ENCODE data around the gene NEUROG2. TPM values are rescaled to one million over a fixed set of nuclear protein-coding genes. Genes with fewer than 3 reads are reported as not detected.

NEUROG2 gene
- total RNA-seq, 2 experiments from 2014 or later, result not detected

- POLR2A ChIA-PET, result interaction anchor here (0.6 to 0.7 kb wide), 2 partner anchors 215 to 410 kb away, joined by 4 to 5 read pairs; no protein-coding TSS in a partner anchor
- CTCF ChIA-PET, result interaction anchor here (0.6 to 3.0 kb wide), 7 partner anchors 10 to 541 kb away, joined by 3 to 18 read pairs (median 3); no protein-coding TSS in a partner anchor
Observed at GRCh38 chr4:112522431-112522830, 6.5 kb upstream of the NEUROG2 start.

DNA sequence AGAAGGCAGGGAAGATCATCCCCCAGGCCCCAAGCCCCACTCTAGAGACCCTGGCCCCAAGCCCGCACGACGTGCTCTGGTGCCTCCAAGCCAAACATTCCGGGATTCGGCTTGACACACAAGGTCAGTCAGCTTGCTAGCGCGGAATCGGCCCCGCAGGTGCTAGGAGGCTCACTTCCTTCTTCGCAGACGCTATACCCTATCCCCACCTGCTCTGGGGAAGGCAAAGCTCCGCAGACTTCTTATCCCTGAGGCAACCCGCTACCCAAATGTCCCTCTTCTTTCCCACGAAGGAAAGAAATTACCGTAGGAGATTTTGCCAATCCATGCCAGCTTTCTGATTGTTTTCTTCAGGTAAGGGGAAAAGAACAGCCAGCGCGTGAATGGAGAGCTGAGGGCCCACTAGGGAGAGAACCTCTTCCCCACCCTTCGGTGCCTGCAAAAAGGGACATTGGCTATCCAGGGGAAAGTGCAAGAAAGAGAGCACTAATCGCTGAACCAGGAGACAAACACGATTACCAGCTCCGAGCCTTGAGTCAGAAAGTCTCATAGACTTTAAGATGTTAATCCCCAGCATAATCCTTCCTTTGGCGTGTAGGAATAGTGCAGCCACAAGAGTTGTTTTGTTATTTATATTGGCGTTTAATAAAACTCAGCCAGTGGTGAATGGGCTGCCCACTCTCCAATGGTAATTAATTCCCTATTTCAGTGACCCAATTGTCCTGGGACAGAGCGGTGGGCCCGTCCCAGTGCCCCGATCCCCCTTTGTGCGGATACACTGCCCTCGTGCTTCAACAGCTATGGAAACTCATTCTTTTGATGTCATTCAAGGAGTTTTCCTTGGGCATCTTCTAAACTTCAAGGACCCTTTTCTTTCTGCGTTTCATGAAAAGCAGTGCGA lies 5.4 kb upstream of the NEUROG2 start:
- ChIA-PET POLR2A (no interaction called here), CTCF (interaction anchor here (2.7 kb wide), 1 partner anchor 13 kb away, joined by 9 read pairs; no protein-coding TSS in a partner anchor)

DNA sequence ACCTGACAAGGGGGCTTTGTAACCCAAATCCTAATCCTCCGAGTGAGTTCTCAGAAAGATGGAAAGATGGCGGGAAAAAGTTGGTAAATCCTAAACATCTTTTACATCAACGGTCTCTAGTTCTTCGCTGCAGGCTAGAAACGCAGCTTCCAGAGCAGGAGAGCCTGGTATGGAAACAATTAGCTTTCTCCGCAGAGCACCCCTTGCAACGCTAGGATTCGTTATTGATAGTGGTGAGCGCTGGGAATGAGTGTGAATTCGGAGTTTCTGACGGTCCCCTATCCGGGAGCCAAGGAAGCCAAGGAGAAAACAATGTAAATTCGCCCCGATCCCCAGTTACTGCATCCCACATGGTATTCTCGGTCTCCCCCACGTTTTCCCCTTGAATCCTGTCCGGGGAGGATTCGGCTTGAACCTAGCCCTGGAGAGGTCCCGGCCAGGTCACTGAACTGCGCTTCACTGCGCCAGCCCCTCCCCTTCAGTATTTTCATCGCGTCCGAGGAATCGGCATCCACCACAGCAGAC lies 4.7 kb upstream of the NEUROG2 start:
- ChIA-PET POLR2A (no interaction called here), CTCF (interaction anchor here (1.1 to 2.7 kb wide), 3 partner anchors 12 to 231 kb away, joined by 3 to 9 read pairs (median 3); no protein-coding TSS in a partner anchor)

DNA sequence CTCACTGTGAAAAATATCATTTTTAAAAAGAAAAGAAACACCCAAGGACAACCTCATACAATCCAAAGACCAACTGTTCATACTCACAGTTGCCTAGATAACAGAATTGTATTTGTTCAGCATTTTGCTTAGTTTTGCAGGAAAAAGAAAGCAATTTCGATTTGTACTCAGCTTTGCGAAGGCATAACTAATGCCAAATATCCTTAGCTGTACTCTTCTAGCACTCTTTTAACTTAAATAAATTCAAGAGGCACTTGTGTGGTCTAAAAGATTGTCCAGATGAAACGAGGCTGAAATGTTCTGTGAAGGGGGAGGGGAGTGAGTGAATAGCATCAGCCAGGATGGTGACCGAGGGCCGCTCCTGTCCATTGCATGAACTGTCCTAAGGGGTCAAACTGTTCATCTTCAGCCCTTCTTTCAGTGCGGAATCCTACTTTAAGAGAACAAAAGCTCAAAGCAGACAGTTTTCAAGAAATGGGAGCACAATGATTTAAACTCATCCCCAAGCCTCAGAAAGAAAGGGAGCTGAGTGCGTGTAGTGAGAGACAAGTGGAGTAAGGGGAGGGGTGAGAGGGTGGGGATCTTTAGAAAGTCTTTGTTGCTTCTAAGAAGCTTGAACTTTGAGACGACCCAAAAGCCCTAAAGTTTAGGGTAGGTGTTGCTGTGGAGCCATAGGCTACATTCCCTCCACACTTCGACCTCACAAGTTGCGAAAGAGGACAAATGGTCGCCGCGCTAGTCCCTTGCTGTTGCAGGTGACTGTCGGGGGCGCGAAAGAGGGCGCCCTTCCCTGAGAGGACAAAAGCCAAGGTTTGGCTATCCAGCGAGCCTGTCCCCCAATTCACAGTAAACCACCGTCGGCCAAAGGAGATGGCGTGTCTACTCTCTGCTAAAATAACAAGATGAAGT lies 4.0 kb upstream of the NEUROG2 start:
- ChIA-PET POLR2A (no interaction called here), CTCF (interaction anchor here (1.1 to 2.7 kb wide), 3 partner anchors 11 to 231 kb away, joined by 3 to 9 read pairs (median 3); no protein-coding TSS in a partner anchor)

GRCh38 chr4:112518675-112519074 lies 2.7 kb upstream of the NEUROG2 start:
- ChIA-PET POLR2A (interaction anchor here (0.6 kb wide), 1 partner anchor 75 kb away, joined by 4 read pairs; no protein-coding TSS in a partner anchor), CTCF (no interaction called here)

GRCh38 chr4:112517911-112518310 lies 1.9 kb upstream of the NEUROG2 start:
- ChIA-PET CTCF (no interaction called here), POLR2A (interaction anchor here (0.6 kb wide), 1 partner anchor 74 kb away, joined by 4 read pairs; no protein-coding TSS in a partner anchor)

- ChIA-PET CTCF (interaction anchor here (1.6 kb wide), 1 partner anchor 12 kb away, joined by 4 read pairs; no protein-coding TSS in a partner anchor), POLR2A (no interaction called here)
Observed at GRCh38 chr4:112517067-112517634, 1.2 kb upstream of the NEUROG2 start.

DNA sequence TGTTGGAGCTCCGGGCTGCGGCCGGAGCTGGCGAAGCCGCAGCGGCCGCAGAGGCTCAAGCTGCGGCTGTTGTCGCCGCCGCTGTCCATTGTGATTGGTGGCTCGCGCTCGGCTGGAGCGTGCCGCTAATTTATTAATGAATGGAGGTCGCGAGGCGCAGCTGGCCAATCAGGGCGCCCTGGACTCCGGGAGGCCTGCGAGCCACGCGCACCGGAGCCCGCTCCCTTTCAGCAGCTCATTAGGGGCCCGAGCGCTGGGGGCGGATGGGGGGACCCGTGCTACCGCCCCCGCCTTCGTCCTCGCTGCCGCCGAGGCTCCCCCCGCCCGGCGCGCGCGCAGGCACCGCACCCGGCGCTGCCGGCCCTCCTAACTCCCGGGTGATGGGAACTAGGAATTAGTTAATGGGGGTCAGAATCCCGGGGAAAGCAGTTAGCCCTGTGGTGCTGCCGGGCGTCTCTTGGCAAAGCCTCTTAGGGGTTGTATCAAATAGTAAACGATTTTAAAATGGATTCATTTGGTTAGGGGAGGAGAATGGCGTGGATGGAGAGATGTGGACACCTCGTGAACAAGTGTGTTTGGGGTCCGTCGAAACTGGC lies 589 bp upstream of the NEUROG2 start:
- ChIA-PET CTCF (interaction anchor here (1.6 kb wide), 1 partner anchor 11 kb away, joined by 4 read pairs; no protein-coding TSS in a partner anchor), POLR2A (interaction anchor here (0.6 kb wide), 1 partner anchor 299 kb away, joined by 4 read pairs; no protein-coding TSS in a partner anchor)

- POLR2A ChIA-PET, result no interaction called here
- CTCF ChIA-PET, result interaction anchor here (0.6 kb wide), 1 partner anchor 9 kb away, joined by 5 read pairs; no protein-coding TSS in a partner anchor
Observed at GRCh38 chr4:112515198-112516065, 548 bp downstream of the NEUROG2 start.

- POLR2A ChIA-PET, result no interaction called here
Observed at GRCh38 chr4:112514647-112515197, 1.3 kb downstream of the NEUROG2 start.

GRCh38 chr4:112513971-112514646 lies 1.9 kb downstream of the NEUROG2 start:
- CTCF ChIA-PET, result no interaction called here

More at GRCh38 chr4:112514647-112515197, 1.3 kb downstream of the NEUROG2 start:
- CTCF ChIA-PET, result interaction anchor here (0.6 kb wide), 1 partner anchor 10 kb away, joined by 5 read pairs; no protein-coding TSS in a partner anchor

DNA sequence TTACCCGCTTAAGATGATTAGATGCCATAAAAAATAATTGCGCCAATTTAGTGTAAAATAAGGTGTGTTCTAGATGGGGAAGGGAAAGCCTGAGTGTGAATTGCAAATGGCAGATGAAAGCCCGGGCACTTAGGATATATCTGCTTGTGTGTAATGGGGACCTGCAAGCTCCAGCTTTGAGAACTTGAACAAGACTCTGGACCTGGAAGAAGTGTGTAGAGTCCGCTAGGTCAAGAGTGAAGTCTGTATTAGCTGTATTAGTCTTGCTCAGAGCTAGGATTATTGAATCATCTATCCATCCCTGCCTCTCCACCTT lies 4.2 kb downstream of the NEUROG2 start:
- POLR2A ChIA-PET, result no interaction called here
- CTCF ChIA-PET, result interaction anchor here (3.2 kb wide), 1 partner anchor 12 kb away, joined by 18 read pairs; no protein-coding TSS in a partner anchor

More at GRCh38 chr4:112513971-112514646, 1.9 kb downstream of the NEUROG2 start:
- POLR2A ChIA-PET, result no interaction called here

DNA sequence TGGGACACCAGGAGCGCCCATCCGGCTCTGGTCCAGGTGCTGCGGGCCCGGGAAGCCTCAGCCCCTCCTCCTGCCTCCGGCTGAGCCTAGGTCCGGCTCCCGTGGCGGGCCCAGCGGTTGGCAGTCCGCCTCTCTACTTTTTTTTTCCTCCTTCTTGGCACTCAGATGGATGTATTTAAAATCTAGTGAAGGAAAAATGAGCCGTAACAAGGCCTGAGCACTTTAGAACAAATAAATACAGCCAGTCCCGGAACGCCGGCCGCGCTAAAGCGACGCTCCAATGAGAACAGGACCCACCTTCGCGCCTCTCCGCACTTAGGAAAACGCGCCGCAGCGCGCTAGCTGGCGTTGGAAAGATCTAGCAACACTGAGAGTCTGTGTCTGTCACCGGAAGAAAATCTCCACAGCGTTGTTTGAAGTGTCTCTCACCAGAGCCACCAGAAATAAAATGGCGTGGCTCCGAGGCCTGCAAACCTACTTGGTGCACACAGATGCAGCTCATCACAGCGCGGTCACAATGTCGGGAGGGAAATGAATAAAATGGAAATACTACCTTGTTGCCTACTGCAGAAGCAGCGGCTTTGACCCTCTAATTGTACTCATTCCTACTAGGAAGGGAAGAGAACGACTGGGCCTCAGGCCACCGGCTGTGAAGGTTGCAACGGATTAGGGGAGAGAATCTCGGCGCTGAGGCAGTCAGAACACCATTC lies 4.7 kb downstream of the NEUROG2 start:
- POLR2A ChIA-PET, result no interaction called here
- CTCF ChIA-PET, result interaction anchor here (3.2 kb wide), 1 partner anchor 13 kb away, joined by 18 read pairs; no protein-coding TSS in a partner anchor

DNA sequence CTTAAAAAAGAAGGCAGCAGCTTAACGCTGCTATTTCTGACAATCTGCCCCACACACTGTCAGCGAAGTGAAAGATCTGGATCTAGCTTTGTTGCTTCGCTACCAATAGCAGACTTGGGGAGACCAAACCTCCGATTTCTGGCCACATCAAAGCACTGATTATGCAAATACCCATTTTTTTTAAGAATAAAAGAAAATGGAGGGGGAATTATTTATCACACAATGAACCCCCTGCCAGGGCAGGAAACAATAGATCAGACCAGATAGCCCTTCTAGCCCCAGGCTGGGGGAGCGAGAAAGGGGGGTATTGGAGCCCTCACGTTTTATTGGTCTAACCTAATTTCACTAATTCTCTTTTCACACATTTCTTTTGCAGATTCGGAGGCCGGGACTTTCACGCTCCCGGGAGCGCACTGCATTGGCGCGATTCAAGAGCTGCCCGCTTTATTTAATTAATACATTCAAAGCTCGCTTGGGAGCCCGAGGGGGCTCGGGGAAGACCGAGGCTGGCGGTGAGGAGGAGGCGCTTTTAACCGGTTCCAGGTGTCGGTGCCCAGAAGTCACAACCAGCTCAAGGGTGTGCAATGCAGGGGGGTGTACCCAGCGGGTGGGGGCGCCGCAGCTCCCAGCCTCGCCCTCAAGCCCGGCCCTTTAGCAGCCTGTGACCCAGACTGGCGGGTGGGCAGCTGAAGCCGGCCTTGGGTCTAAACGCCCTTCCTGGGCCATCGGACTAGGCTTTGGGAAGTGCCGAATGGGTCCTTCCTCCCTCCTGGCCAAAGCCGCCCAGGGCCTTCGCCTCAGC lies 5.5 kb downstream of the NEUROG2 start:
- ChIA-PET CTCF (interaction anchor here (1.4 to 3.2 kb wide), 3 partner anchors 11 to 13 kb away, joined by 4 to 18 read pairs (median 9); no protein-coding TSS in a partner anchor), POLR2A (no interaction called here)

Measured in activated CD8-positive, alpha-beta memory T cell treated with anti-CD3 and anti-CD28 coated beads for 36 hours (primary cell).